K562 (cell line): Measurements from ENCODE around the gene NDUFS8. TPM values are rescaled to one million over a fixed set of nuclear protein-coding genes. Genes with fewer than 3 reads are reported as not detected.

Experiments
- ELK3 ChIP-seq: fragments of 450-650 bp; formaldehyde crosslinking; IDR thresholded peaks from 2 replicates; pipeline ENCODE4 v1.4.0; 2020; ENCODE audit warnings: mild to moderate bottlenecking
- FOXP4 ChIP-seq: sonication (generic); formaldehyde crosslinking; IDR thresholded peaks from 2 replicates; pipeline ENCODE4 v1.8.0; 2022; ENCODE audit warnings: mild to moderate bottlenecking, missing genetic modification reagents, borderline replicate concordance
- GATA2 ChIP-seq: sonication (generic); formaldehyde crosslinking; IDR thresholded peaks from 2 replicates; pipeline ENCODE4 v1.4.0; 2020; ENCODE audit warnings: mild to moderate bottlenecking, missing genetic modification reagents
- HNRNPL ChIP-seq: fragments of 200-400 bp; formaldehyde crosslinking; IDR thresholded peaks from 2 replicates; pipeline ENCODE4 v1.6.1; 2017; ENCODE audit warnings: low read depth, mild to moderate bottlenecking, low read length
- KLF16 ChIP-seq: IDR thresholded peaks from 2 replicates; pipeline ENCODE4 v1.6.1; 2016; ENCODE audit warnings: antibody characterized with exemption
- POLR2H ChIP-seq: IDR thresholded peaks from 2 replicates; pipeline ENCODE4 v1.6.1; 2016; ENCODE audit warnings: missing genetic modification characterization, low read depth, mild to moderate bottlenecking, control low read depth, missing compliant biosample characterization, moderate library complexity
- RBM22 ChIP-seq: fragments of 200-400 bp; formaldehyde crosslinking; IDR thresholded peaks from 2 replicates; pipeline ENCODE4 v1.6.1; 2018; ENCODE audit warnings: low read length, low read depth; ENCODE audit not compliant: poor library complexity, severe bottlenecking
- SAP30 ChIP-seq: fragments of 200-600 bp; sonication (generic); IDR thresholded peaks from 2 replicates; pipeline ENCODE4 v1.6.1; 2012; ENCODE audit warnings: borderline replicate concordance, low read depth, mild to moderate bottlenecking, moderate library complexity, low read length, control low read depth, inconsistent platforms; ENCODE audit not compliant: insufficient read depth, poor library complexity, severe bottlenecking
- SREBF1 ChIP-seq: fragments of 150-350 bp; IDR thresholded peaks from 2 replicates; pipeline ENCODE4 v1.6.1; 2014; ENCODE audit warnings: antibody characterized with exemption, low read depth, low read length, borderline replicate concordance
- ZBTB34 ChIP-seq: fragments of 250-450 bp; sonication (Bioruptor Pico); IDR thresholded peaks from 2 replicates; pipeline ENCODE4 v1.8.0; 2021; ENCODE audit warnings: mild to moderate bottlenecking, moderate library complexity
- ZNF280A ChIP-seq: fragments of 450-650 bp; IDR thresholded peaks from 2 replicates; pipeline ENCODE4 v1.6.1; 2018; ENCODE audit warnings: mild to moderate bottlenecking, low read depth; ENCODE audit not compliant: partially characterized antibody
- ZNF311 ChIP-seq: fragments of 250-450 bp; sonication (Bioruptor Pico); IDR thresholded peaks from 2 replicates; pipeline ENCODE4 v1.4.0; 2020; ENCODE audit warnings: mild to moderate bottlenecking, moderate library complexity
- ZNF609 ChIP-seq: sonication (generic); formaldehyde crosslinking; IDR thresholded peaks from 2 replicates; pipeline ENCODE4 v1.8.1; 2023; ENCODE audit warnings: missing genetic modification reagents, mild to moderate bottlenecking, borderline replicate concordance
- polyA plus RNA-seq, 8 experiments: library from polyadenylated mRNA; depleted of rRNA in 4 of 8; stranded (reverse) in 5 of 8; unstranded in 3 of 8; fragments of >200 nt; fragmentation: Nextera tagmentation in 2 of 8; fragmentation: Illumina TruSeq in 1 of 8; extraction: Ambion mirVana in 2 of 8; extraction: Trizol in 1 of 8; gene quantifications; 2 replicates each; pipeline versions ENCODE4 v1.2.1 to v1.2.3, GENCODE V29; 2011 to 2014; ENCODE audit warnings: inconsistent platforms in 1 of 8, missing spikeins in 1 of 8
- total RNA-seq, 7 experiments: library from RNA; depleted of rRNA in 6 of 7; stranded (reverse); fragments of >200 nt in 6 of 7; fragmentation: Illumina TruSeq in 2 of 7; extraction: Trizol in 2 of 7; gene quantifications; 2 replicates each; pipeline versions ENCODE4 v1.2.1 to v1.2.3, GENCODE V29; 2011 to 2021; ENCODE audit warnings: low replicate concordance in 1 of 7

Gene NDUFS8
- total and polyA plus RNA-seq, 9 of the 15 experiments (the other 6 are each of a cell fraction or from before 2014, with no cell fraction given), result 36.5 to 351 (median 101) TPM

GRCh38 chr11:68030318-68031143 is at the start of gene NDUFS8 (continued):
- TF ChIP-seq ZNF609 (CRISPR knock-in tag) (no peak), ZBTB34 (CRISPR knock-in tag) (no peak), POLR2H (tag) (no peak; the same call in 1 of the 2 replicates), ZNF311 (no peak), ZNF280A (no peak), SREBF1 (no peak), HNRNPL (no peak), GATA2 (CRISPR knock-in tag) (no peak), SAP30 (peak; percentile 23), RBM22 (no peak), ELK3 (CRISPR knock-in tag) (no peak), KLF16 (no peak), FOXP4 (CRISPR knock-in tag) (peak; percentile 60; the same call in 1 of the 2 replicates)
